ENCODE results near the gene UNC5A. TPM values are rescaled to one million over a fixed set of nuclear protein-coding genes. Genes with fewer than 3 reads are reported as not detected.

UNC5A gene
- total and polyA plus RNA-seq, 11 donors: 0.09 to 0.43 (median 0.20) TPM; not detected in 7

GRCh38 chr5:176891331-176891958 is 81.1 kb downstream of the UNC5A start:
- no peak overlapping the region for H3K4me3 ChIP-seq
- DNase-seq: no peak
- peaks cover 0 to 9% (median 0%) of the 10 kb centered on the region in 9 donors for H3K27me3 ChIP-seq
- no peak overlapping the region for H3K27ac ChIP-seq
- 81 to 91% (median 84%) methylated on average over 9 of the region's 9 CpGs for WGBS, 4 donors
- no peak for ATAC-seq
- no peaks in the 10 kb centered on the region for H3K9me3 ChIP-seq
- peaks cover 0 to 45% (median 0%) of the 10 kb centered on the region in 9 donors for H3K36me3 ChIP-seq
- H3K4me1 ChIP-seq: peaks cover 0 to 30% (median 0%) of the 10 kb centered on the region in 12 donors
- intact Hi-C loops (cut with DNase I): no loop called here
- no peak for TF ChIP-seq POLR2A (IDR thresholded peaks at IDR 0.05)
- no peak for TF ChIP-seq CTCF (IDR thresholded peaks at IDR 0.05)

GRCh38 chr5:176892663-176893062 is 82.3 kb downstream of the UNC5A start:
- 32 to 65% (median 55%) methylated on average over 3 of the region's 3 CpGs for WGBS, 4 donors
- Histone ChIP-seq H3K4me3 (no peak overlapping the region), H3K4me1 (peaks cover 0 to 42% (median 0%) of the 10 kb centered on the region in 12 donors), H3K27ac (no peak overlapping the region), H3K36me3 (peaks cover 0 to 34% (median 0%) of the 10 kb centered on the region in 9 donors), H3K9me3 (no peaks in the 10 kb centered on the region), H3K27me3 (peaks cover 0 to 9% (median 0%) of the 10 kb centered on the region in 9 donors)
- no peak for ATAC-seq
- no peak for DNase-seq
- intact Hi-C loops (cut with DNase I): no loop called here
- TF ChIP-seq CTCF (IDR thresholded peaks at IDR 0.05) (no peak), POLR2A (IDR thresholded peaks at IDR 0.05) (no peak)

- H3K27ac ChIP-seq: no peak overlapping the region
- 84 to 90% (median 87%) methylated on average over 6 of the region's 6 CpGs for WGBS, 4 donors
- no peak for ATAC-seq
- no peak for TF ChIP-seq POLR2A (IDR thresholded peaks at IDR 0.05)
- no peak for TF ChIP-seq CTCF (IDR thresholded peaks at IDR 0.05)
- no peaks in the 10 kb centered on the region for H3K9me3 ChIP-seq
- H3K36me3 ChIP-seq: peaks cover 0 to 20% (median 0%) of the 10 kb centered on the region in 9 donors
- DNase-seq: no peak
- peaks cover 0 to 52% (median 0%) of the 10 kb centered on the region in 12 donors for H3K4me1 ChIP-seq
- H3K27me3 ChIP-seq: peaks cover 0 to 9% (median 0%) of the 10 kb centered on the region in 9 donors
- intact Hi-C loops (cut with DNase I): no loop called here
- no peak overlapping the region for H3K4me3 ChIP-seq
Observed at GRCh38 chr5:176894298-176894697, 83.9 kb downstream of the UNC5A start.

GRCh38 chr5:176895831-176896230 is 85.5 kb downstream of the UNC5A start:
- Histone ChIP-seq H3K27me3 (peaks cover 0 to 9% (median 0%) of the 10 kb centered on the region in 9 donors), H3K4me3 (peak overlapping the region in 1 of 12 donors; percentile 63), H3K4me1 (peaks cover 0 to 68% (median 2%) of the 10 kb centered on the region in 12 donors), H3K9me3 (no peaks in the 10 kb centered on the region), H3K27ac (peak overlapping the region in 1 of 12 donors; percentile 83), H3K36me3 (peaks cover 0 to 5% (median 0%) of the 10 kb centered on the region in 9 donors)
- ATAC-seq (no peak), DNase-seq (no peak)
- 86 to 94% (median 88%) methylated on average over 4 of the region's 4 CpGs for WGBS, 4 donors
- TF ChIP-seq POLR2A (IDR thresholded peaks at IDR 0.05): no peak
- no peak for TF ChIP-seq CTCF (IDR thresholded peaks at IDR 0.05)
- intact Hi-C loops (cut with DNase I): no loop called here

All from heart left ventricle (tissue), 16 donors.